Neural cell (in vitro differentiated cells): Measurements from ENCODE around the gene ZNF672.

Experiments used
- POLR2AphosphoS5 ChIP-seq: IDR thresholded peaks from 2 replicates; pipeline ENCODE4 v1.6.1; 2012
- TF ChIP-seq, protein P1 (sequence below): fragments of 450-650 bp; IDR thresholded peaks from 2 replicates; pipeline ENCODE4 v1.5.1; 2014; ENCODE audit warnings: antibody characterized with exemption, mild to moderate bottlenecking, moderate library complexity; ENCODE audit not compliant: poor library complexity, severe bottlenecking

DNA sequence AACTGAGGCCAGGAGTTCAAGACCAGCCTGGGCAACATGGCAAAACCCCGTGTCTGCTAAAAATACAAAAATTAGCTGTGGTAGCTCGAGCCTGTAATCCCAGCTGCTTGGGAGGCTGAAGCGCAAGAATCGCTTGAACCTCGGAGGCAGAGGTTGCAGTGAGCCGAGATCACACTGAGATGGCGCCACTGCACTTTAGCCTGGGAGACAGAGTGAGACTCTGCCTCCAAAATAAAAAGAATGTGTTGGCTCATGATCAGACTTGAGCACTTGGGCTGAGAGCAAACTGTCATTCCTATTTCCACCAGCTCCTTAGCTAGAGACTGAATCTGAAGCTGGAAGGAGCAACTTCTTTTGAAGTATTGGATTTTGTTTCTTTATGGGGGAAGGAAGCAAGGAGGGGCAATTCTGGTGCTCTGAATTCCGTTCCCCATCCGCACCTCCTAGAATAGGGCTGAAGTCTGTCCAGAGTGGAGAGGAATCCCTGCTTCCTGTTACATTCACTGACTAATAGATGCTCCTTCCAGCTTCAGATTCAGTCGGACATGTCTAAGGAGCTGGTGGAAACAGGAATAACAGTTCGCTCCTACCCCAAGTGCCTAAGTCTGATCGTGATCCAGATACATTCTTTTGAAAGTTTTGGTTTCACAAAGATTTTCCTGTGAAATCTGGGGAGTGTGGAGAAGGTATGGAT is 3.8 kb downstream of the ZNF672 start:
- no peak for TF ChIP-seq POLR2AphosphoS5
- TF ChIP-seq, protein P1, sequence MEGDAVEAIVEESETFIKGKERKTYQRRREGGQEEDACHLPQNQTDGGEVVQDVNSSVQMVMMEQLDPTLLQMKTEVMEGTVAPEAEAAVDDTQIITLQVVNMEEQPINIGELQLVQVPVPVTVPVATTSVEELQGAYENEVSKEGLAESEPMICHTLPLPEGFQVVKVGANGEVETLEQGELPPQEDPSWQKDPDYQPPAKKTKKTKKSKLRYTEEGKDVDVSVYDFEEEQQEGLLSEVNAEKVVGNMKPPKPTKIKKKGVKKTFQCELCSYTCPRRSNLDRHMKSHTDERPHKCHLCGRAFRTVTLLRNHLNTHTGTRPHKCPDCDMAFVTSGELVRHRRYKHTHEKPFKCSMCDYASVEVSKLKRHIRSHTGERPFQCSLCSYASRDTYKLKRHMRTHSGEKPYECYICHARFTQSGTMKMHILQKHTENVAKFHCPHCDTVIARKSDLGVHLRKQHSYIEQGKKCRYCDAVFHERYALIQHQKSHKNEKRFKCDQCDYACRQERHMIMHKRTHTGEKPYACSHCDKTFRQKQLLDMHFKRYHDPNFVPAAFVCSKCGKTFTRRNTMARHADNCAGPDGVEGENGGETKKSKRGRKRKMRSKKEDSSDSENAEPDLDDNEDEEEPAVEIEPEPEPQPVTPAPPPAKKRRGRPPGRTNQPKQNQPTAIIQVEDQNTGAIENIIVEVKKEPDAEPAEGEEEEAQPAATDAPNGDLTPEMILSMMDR: peak; percentile 52
